ENCODE data around the gene ARFGEF3. TPM values are rescaled to one million over a fixed set of nuclear protein-coding genes. Genes with fewer than 3 reads are reported as not detected.

Gene ARFGEF3
- total and polyA plus RNA-seq, 4 donors = 0.06 to 0.33 (median 0.16) TPM

DNA sequence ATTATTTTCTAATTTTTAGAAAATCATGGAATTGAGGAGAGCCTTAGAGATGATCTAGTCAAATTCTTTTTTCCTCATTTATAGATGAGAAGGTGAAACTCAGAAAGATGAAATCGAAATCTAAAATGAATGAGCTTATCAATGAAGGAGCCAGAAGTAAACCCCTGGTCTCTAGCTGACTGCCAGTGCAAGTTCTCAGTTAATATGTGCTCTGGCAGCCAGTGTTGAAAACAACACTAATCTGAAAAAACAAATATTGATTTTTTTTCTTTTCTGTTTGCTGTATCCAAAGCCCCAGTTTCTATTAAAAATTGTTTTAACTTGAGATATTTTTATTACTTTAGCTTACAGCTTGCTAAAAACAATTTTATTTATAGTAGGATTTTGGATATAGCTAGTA, 78.0 kb downstream of the ARFGEF3 start:
- DNase-seq (ENCODE audit: low spot score) = no peak
- H3K9ac ChIP-seq (ENCODE audit: low read depth in 1 of 2, low read length in 2 of 2) = no peak overlapping the region
- H3K36me3 ChIP-seq (ENCODE audit: control insufficient read depth in 4 of 4, insufficient read depth in 3 of 4, low read depth in 1 of 4, low read length in 3 of 4) = no peaks in the 10 kb centered on the region
- no peak for TF ChIP-seq FOXA1 (IDR thresholded peaks at IDR 0.05)
- TF ChIP-seq NR2F2 (IDR thresholded peaks at IDR 0.05) = no peak
- TF ChIP-seq YY1 (IDR thresholded peaks at IDR 0.05) = no peak
- TF ChIP-seq HNF4A (conservative IDR thresholded peaks at IDR 0.05) = no peak
- TF ChIP-seq TAF1 (conservative IDR thresholded peaks at IDR 0.05) = no peak
- TF ChIP-seq FOXA2 (IDR thresholded peaks at IDR 0.05) = no peak
- TF ChIP-seq, protein P1, sequence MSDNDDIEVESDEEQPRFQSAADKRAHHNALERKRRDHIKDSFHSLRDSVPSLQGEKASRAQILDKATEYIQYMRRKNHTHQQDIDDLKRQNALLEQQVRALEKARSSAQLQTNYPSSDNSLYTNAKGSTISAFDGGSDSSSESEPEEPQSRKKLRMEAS (IDR thresholded peaks at IDR 0.05) = no peak
- no peak for TF ChIP-seq SP1 (IDR thresholded peaks at IDR 0.05)
- TF ChIP-seq RXRA (IDR thresholded peaks at IDR 0.05) = no peak
- TF ChIP-seq, protein P2, sequence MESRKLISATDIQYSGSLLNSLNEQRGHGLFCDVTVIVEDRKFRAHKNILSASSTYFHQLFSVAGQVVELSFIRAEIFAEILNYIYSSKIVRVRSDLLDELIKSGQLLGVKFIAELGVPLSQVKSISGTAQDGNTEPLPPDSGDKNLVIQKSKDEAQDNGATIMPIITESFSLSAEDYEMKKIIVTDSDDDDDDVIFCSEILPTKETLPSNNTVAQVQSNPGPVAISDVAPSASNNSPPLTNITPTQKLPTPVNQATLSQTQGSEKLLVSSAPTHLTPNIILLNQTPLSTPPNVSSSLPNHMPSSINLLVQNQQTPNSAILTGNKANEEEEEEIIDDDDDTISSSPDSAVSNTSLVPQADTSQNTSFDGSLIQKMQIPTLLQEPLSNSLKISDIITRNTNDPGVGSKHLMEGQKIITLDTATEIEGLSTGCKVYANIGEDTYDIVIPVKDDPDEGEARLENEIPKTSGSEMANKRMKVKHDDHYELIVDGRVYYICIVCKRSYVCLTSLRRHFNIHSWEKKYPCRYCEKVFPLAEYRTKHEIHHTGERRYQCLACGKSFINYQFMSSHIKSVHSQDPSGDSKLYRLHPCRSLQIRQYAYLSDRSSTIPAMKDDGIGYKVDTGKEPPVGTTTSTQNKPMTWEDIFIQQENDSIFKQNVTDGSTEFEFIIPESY (IDR thresholded peaks at IDR 0.05) = no peak
- TF ChIP-seq, protein P3, sequence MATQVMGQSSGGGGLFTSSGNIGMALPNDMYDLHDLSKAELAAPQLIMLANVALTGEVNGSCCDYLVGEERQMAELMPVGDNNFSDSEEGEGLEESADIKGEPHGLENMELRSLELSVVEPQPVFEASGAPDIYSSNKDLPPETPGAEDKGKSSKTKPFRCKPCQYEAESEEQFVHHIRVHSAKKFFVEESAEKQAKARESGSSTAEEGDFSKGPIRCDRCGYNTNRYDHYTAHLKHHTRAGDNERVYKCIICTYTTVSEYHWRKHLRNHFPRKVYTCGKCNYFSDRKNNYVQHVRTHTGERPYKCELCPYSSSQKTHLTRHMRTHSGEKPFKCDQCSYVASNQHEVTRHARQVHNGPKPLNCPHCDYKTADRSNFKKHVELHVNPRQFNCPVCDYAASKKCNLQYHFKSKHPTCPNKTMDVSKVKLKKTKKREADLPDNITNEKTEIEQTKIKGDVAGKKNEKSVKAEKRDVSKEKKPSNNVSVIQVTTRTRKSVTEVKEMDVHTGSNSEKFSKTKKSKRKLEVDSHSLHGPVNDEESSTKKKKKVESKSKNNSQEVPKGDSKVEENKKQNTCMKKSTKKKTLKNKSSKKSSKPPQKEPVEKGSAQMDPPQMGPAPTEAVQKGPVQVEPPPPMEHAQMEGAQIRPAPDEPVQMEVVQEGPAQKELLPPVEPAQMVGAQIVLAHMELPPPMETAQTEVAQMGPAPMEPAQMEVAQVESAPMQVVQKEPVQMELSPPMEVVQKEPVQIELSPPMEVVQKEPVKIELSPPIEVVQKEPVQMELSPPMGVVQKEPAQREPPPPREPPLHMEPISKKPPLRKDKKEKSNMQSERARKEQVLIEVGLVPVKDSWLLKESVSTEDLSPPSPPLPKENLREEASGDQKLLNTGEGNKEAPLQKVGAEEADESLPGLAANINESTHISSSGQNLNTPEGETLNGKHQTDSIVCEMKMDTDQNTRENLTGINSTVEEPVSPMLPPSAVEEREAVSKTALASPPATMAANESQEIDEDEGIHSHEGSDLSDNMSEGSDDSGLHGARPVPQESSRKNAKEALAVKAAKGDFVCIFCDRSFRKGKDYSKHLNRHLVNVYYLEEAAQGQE (IDR thresholded peaks at IDR 0.05) = no peak
- TF ChIP-seq, protein P4, sequence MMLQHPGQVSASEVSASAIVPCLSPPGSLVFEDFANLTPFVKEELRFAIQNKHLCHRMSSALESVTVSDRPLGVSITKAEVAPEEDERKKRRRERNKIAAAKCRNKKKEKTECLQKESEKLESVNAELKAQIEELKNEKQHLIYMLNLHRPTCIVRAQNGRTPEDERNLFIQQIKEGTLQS (IDR thresholded peaks at IDR 0.05) = no peak
- no peak for TF ChIP-seq RAD21 (IDR thresholded peaks at IDR 0.05)
- no peak for TF ChIP-seq HNF4G (IDR thresholded peaks at IDR 0.05)
- TF ChIP-seq GABPA (IDR thresholded peaks at IDR 0.05 in 1 of 2, conservative IDR thresholded peaks at IDR 0.05 in 1 of 2) = no peak
- no peak for TF ChIP-seq EGR1 (IDR thresholded peaks at IDR 0.05; ENCODE audit: low read depth in 2 of 2)
- TF ChIP-seq JUND (IDR thresholded peaks at IDR 0.05) = no peak
- no peaks in the 10 kb centered on the region for H3K27me3 ChIP-seq (ENCODE audit: control insufficient read depth in 4 of 4, insufficient read depth in 4 of 4, low read length in 3 of 4)
- H3K27ac ChIP-seq (ENCODE audit: low read depth in 1 of 2, low read length in 2 of 2) = no peak overlapping the region
- no peaks in the 10 kb centered on the region for H3K9me3 ChIP-seq (ENCODE audit: control insufficient read depth in 4 of 4, low read length in 3 of 4)
- peaks cover 0 to 1% (median 0%) of the 10 kb centered on the region in 4 donors for H3K4me1 ChIP-seq (ENCODE audit: control insufficient read depth in 4 of 4, insufficient read depth in 4 of 4, low read length in 3 of 4)
- H3K4me3 ChIP-seq (ENCODE audit: low read depth in 1 of 3, low read length in 3 of 3) = no peak overlapping the region
- 36% methylated on average over 1 of the region's 1 CpG for WGBS

DNA sequence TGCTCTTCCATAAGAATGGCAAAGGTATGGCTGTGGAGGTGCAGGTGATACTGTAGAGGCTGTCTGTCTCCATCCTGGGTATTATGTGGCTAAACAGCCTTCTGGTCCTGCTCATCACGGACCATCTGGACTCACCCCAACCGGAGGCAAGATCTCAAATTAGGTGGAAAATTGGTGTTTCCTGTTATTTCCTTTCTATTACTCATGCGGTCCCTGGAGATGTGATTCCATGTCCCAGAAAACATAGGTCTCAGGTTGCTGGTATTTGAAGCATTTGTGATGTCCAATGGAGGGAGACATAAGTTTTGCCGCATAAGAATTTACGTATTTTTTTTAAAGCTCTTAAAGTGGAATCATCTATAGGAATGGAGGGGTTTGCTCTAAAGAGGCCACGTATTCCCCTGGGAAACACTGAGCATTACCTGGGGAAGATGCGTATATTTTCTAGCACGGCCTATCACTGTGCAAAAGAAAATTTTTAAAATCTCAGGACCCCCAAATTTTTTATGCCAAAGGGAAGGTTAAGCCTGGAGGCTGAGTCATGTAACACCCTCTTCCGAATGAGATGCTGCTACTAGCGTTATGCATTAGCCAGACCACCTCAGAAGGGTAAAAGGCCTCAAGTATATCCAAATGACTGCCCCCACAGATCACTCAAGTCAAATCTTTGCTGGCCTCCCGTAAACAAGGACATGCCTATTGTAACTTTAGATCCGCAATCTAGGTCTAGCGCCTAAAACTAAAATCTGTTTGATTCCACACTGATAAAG, 78.9 kb downstream of the ARFGEF3 start:
- Histone ChIP-seq H3K27ac (ENCODE audit: low read depth in 1 of 2, low read length in 2 of 2) (no peak overlapping the region), H3K4me3 (ENCODE audit: low read depth in 1 of 3, low read length in 3 of 3) (no peak overlapping the region), H3K9me3 (ENCODE audit: control insufficient read depth in 4 of 4, low read length in 3 of 4) (no peaks in the 10 kb centered on the region), H3K36me3 (ENCODE audit: control insufficient read depth in 4 of 4, insufficient read depth in 3 of 4, low read depth in 1 of 4, low read length in 3 of 4) (no peaks in the 10 kb centered on the region), H3K4me1 (ENCODE audit: control insufficient read depth in 4 of 4, insufficient read depth in 4 of 4, low read length in 3 of 4) (peaks cover 0 to 1% (median 0%) of the 10 kb centered on the region in 4 donors), H3K27me3 (ENCODE audit: control insufficient read depth in 4 of 4, insufficient read depth in 4 of 4, low read length in 3 of 4) (no peaks in the 10 kb centered on the region), H3K9ac (ENCODE audit: low read depth in 1 of 2, low read length in 2 of 2) (no peak overlapping the region)
- 94% methylated on average over 13 of the region's 13 CpGs for WGBS
- no peak for DNase-seq (ENCODE audit: low spot score)
- TF ChIP-seq, protein P4 (IDR thresholded peaks at IDR 0.05) = no peak
- no peak for TF ChIP-seq NR2F2 (IDR thresholded peaks at IDR 0.05)
- no peak for TF ChIP-seq FOXA1 (IDR thresholded peaks at IDR 0.05)
- no peak for TF ChIP-seq HNF4G (IDR thresholded peaks at IDR 0.05)
- no peak for TF ChIP-seq RAD21 (IDR thresholded peaks at IDR 0.05)
- TF ChIP-seq, protein P1 (IDR thresholded peaks at IDR 0.05) = no peak
- TF ChIP-seq, protein P2 (IDR thresholded peaks at IDR 0.05) = no peak
- TF ChIP-seq GABPA (IDR thresholded peaks at IDR 0.05 in 1 of 2, conservative IDR thresholded peaks at IDR 0.05 in 1 of 2) = no peak
- TF ChIP-seq, protein P3 (IDR thresholded peaks at IDR 0.05) = no peak
- no peak for TF ChIP-seq FOXA2 (IDR thresholded peaks at IDR 0.05)
- no peak for TF ChIP-seq SP1 (IDR thresholded peaks at IDR 0.05)
- TF ChIP-seq HNF4A (conservative IDR thresholded peaks at IDR 0.05) = no peak
